HG02981 (cell line): ENCODE measurements around the gene CFC1.
"Not testable (repeated sequence)": the region's sequence is repeated elsewhere in the genome, so short reads cannot be mapped to it uniquely, and the experiment has no call there.

Experiments
- ATAC-seq: cut with Tn5 transposase; IDR thresholded peaks from one replicate; pipeline ENCODE4 v1.9.1; 2021; ENCODE audit warnings: mild to moderate bottlenecking, moderate library complexity; ENCODE audit not compliant: unreplicated experiment

The CFC1 gene

GRCh38 chr2:130584726-130585125 lies 14.6 kb downstream of the CFC1 start:
- ATAC-seq, result not testable (repeated sequence)

- not testable (repeated sequence) for ATAC-seq
Observed at GRCh38 chr2:130583582-130583981, 15.8 kb downstream of the CFC1 start.

DNA sequence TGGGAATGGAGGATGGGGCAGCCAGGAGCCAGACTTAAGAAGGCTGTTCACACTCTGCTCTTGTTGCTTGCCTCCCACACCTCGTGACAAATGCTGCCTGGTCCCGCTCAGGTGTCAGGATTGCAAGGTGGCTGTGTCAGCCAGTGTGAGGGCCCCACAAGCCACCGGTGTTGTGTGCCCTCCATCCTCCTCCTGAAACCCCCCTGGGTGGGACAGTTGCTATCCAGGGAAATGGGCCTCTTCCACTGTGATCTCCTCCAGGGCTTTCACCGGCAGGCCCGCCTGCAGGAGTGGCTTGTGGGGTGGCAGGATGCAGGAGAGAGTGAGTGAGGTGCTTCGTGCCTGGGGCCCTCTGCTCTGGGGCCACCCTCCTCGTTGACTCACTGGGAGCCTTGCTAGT lies 16.4 kb downstream of the CFC1 start:
- ATAC-seq, result not testable (repeated sequence)

- not testable (repeated sequence) for ATAC-seq
Observed at GRCh38 chr2:130581491-130581890, 17.9 kb downstream of the CFC1 start.

GRCh38 chr2:130579121-130579520 lies 20.3 kb downstream of the CFC1 start:
- not testable (repeated sequence) for ATAC-seq

GRCh38 chr2:130577559-130577958 lies 21.8 kb downstream of the CFC1 start:
- not testable (repeated sequence) for ATAC-seq

GRCh38 chr2:130576209-130576784 lies 23.1 kb downstream of the CFC1 start:
- not testable (repeated sequence) for ATAC-seq

DNA sequence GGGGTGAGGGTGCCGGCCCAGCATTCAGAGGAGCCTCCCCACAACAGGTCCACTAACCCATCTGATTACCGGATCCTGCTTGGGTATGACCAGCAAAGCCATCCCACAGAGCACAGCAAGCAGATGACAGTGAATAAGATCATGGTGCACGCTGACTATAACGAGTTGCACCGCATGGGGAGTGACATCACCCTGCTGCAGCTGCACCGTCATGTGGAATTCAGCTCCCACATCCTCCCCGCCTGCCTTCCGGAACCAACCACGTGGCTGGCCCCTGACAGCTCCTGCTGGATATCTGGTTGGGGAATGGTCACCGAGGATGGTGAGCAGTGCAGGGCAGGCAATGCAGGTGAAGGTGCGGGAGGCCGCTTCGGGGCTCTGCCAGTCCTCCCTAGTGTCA lies 25.1 kb downstream of the CFC1 start:
- not testable (repeated sequence) for ATAC-seq

DNA sequence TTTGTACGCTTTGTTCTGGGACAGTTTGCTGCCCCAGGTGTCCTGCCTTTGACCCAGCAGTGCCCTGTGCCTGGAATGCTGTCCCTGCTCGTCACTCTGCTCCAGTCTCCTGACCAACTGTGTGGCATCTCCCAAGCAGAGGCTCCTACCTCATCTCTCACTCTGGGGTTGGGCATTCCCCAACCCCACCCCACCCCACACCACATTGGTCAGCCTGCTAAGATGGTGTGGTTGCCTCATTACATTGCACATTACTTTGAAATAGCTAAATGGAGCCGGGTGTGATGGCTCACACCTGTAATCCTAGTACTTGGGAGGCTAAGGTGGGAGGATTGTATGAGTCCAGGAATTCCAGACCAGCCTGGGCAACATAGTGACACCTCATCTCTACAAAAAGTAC lies 27.4 kb downstream of the CFC1 start:
- not testable (repeated sequence) for ATAC-seq

DNA sequence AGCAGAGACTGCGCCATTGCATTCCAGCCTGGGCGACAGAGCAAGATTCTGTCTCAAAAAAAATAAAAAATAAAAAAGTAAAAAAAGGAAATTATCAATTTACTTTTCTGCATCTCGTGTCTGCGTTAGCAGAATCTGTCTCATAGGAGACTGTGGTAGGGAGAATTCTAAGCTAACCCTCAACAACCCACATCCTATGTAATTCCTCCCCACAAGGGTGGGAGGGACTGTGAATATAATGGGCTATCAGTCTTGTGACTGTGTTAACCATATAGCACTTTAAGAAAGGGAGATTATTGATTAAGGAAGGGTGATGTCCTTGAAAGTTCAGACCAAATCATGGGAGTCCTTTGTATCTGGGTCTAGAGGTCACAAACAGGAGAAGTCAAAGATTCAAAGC lies 33.2 kb downstream of the CFC1 start:
- not testable (repeated sequence) for ATAC-seq

GRCh38 chr2:130556441-130556840 lies 42.9 kb downstream of the CFC1 start:
- not testable (repeated sequence) for ATAC-seq

DNA sequence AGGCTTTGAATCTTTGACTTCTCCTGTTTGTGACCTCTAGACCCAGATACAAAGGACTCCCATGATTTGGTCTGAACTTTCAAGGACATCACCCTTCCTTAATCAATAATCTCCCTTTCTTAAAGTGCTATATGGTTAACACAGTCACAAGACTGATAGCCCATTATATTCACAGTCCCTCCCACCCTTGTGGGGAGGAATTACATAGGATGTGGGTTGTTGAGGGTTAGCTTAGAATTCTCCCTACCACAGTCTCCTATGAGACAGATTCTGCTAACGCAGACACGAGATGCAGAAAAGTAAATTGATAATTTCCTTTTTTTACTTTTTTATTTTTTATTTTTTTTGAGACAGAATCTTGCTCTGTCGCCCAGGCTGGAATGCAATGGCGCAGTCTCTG lies 45.2 kb downstream of the CFC1 start:
- ATAC-seq, result not testable (repeated sequence)

DNA sequence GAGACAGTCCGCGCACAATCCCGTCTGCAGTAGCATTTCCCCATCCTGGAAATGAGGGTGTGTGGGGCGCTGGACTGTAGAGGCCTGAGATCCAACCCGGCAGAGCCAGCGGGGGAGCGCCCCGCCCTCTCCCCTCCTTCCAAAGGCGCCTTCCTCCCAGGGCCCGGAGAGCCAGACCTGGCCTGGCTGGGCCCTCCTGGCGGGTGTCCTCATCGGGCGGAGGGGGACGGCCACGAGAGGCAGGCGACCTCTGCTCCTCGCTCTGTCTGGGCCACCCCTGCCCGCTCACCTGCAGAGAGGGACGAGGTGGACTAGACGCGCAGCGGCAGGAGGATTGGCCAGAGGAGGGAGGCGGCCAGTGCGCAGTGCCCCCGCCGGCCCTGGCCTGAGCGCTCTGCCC lies 49.9 kb downstream of the CFC1 start:
- ATAC-seq, result not testable (repeated sequence)

DNA sequence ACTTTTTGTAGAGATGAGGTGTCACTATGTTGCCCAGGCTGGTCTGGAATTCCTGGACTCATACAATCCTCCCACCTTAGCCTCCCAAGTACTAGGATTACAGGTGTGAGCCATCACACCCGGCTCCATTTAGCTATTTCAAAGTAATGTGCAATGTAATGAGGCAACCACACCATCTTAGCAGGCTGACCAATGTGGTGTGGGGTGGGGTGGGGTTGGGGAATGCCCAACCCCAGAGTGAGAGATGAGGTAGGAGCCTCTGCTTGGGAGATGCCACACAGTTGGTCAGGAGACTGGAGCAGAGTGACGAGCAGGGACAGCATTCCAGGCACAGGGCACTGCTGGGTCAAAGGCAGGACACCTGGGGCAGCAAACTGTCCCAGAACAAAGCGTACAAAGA lies 51.0 kb downstream of the CFC1 start:
- not testable (repeated sequence) for ATAC-seq

- not testable (repeated sequence) for ATAC-seq
Observed at GRCh38 chr2:130544978-130545377, 54.4 kb downstream of the CFC1 start.

- ATAC-seq, result not testable (repeated sequence)
Observed at GRCh38 chr2:130543785-130544528, 55.4 kb downstream of the CFC1 start.

GRCh38 chr2:130542789-130543188 lies 56.6 kb downstream of the CFC1 start:
- not testable (repeated sequence) for ATAC-seq
